HCT116 (cell line): ENCODE results near the gene RFTN1. TPM values are rescaled to one million over a fixed set of nuclear protein-coding genes. Genes with fewer than 3 reads are reported as not detected.

Experiments used
- ATAC-seq: fragments of 200-7000 bp; cut with Tn5 transposase; 2 replicates; pipeline ENCODE4 v1.9.1; 2020; ENCODE audit warnings: mild to moderate bottlenecking, moderate library complexity
- BruUV-seq: library from RNA; stranded (reverse); fragments of 400-500 nt; replicated peaks from 2 replicates; lab custom pipeline; 2021; lab: Mats Ljungman, UMichigan
- CTCF ChIA-PET: fragments of 300-600 bp; sonication (Branson Sonifier 250); formaldehyde crosslinking; loops from one replicate; lab custom pipeline; 2021; ENCODE audit warnings: antibody characterized with exemption; lab: Charles Lee
- POLR2A ChIA-PET: fragments of 300-600, 350-600 bp; sonication (Branson Sonifier 250); formaldehyde crosslinking; loops from one replicate; lab custom pipeline; 2021; ENCODE audit warnings: antibody characterized with exemption; lab: Charles Lee
- RAD21 ChIA-PET, 2 experiments: fragments of 300-600 bp; sonication (Branson Sonifier 250); formaldehyde crosslinking; loops; one replicate each; lab custom pipeline; 2023; ENCODE audit warnings: low total read pairs in 2 of 2; ENCODE audit not compliant: uncharacterized antibody in 2 of 2, unreplicated experiment in 2 of 2, low non-redundant PET in 1 of 2; lab: Charles Lee
- DNase-seq: peaks from one replicate; pipeline ENCODE4 v3.0.0-alpha.2; 2010; ENCODE audit warnings: low read depth, low spot score
- H2AFZ ChIP-seq: fragments of 200-600 bp; shearing (Covaris generic), sonication (generic); 2 replicates; pipeline ENCODE4 v1.6.1; 2017; ENCODE audit warnings: low read depth, mixed run types, mixed read lengths, antibody characterized with exemption, low read length; ENCODE audit not compliant: poor library complexity, severe bottlenecking
- H3K27ac ChIP-seq: 2 replicates; pipeline ENCODE4 v1.5.1; 2012; ENCODE audit warnings: low read depth, low read length
- H3K27me3 ChIP-seq: fragments of 200-600 bp; sonication (generic); 2 replicates; pipeline ENCODE4 v1.6.1; 2016; ENCODE audit warnings: mixed run types, low read length, mixed read lengths; ENCODE audit not compliant: insufficient read depth
- H3K36me3 ChIP-seq, 2 experiments: fragments of 200-500 bp in 1 of 2; fragments of 200-600 bp in 1 of 2; sonication (Bioruptor generic) in 1 of 2; sonication (generic) in 1 of 2; 2 replicates each; pipeline versions ENCODE4 v1.5.1 to v1.6.1; 2014 to 2016; ENCODE audit warnings: low read length in 2 of 2, inconsistent platforms in 1 of 2, mixed read lengths in 1 of 2, mixed run types in 1 of 2; ENCODE audit not compliant: insufficient read depth in 2 of 2, control insufficient read depth in 1 of 2
- H3K4me1 ChIP-seq, 2 experiments: fragments of 200-600 bp in 1 of 2; sonication (generic) in 1 of 2; 2 replicates each; pipeline versions ENCODE4 v1.5.1 to v1.6.1; 2012 to 2017; ENCODE audit warnings: low read length in 2 of 2, inconsistent platforms in 1 of 2, mild to moderate bottlenecking in 1 of 2, mixed read lengths in 1 of 2, mixed run types in 1 of 2, moderate library complexity in 1 of 2; ENCODE audit not compliant: insufficient read depth in 2 of 2, control insufficient read depth in 1 of 2
- H3K4me2 ChIP-seq: fragments of 200-600 bp; sonication (generic); 2 replicates; pipeline ENCODE4 v1.6.1; 2017; ENCODE audit warnings: mixed run types, low read length, mixed read lengths
- H3K4me3 ChIP-seq, 2 experiments: fragments of 200-600 bp in 1 of 2; sonication (generic) in 1 of 2; replicated peaks in 1 of 2; 2 replicates each; pipeline ENCODE4 v1.5.1; 2011 to 2016; ENCODE audit warnings: low read length in 2 of 2, control low read depth in 1 of 2, low read depth in 1 of 2, mild to moderate bottlenecking in 1 of 2, mixed read lengths in 1 of 2, mixed run types in 1 of 2
- H3K79me2 ChIP-seq: fragments of 200-600 bp; sonication (generic); 2 replicates; pipeline ENCODE4 v1.6.1; 2017; ENCODE audit warnings: mild to moderate bottlenecking, mixed run types, low read length, moderate library complexity, mixed read lengths; ENCODE audit not compliant: insufficient read depth
- H3K9ac ChIP-seq: fragments of 200-600 bp; sonication (generic); 2 replicates; pipeline ENCODE4 v1.6.1; 2016; ENCODE audit warnings: low read length, mixed read lengths
- H3K9me2 ChIP-seq: fragments of 200-600 bp; sonication (generic), shearing (Covaris generic); 2 replicates; pipeline ENCODE4 v1.6.1; 2017; ENCODE audit warnings: mixed run types, mild to moderate bottlenecking, moderate library complexity; ENCODE audit not compliant: insufficient read depth
- H3K9me3 ChIP-seq, 2 experiments: fragments of 200-500 bp in 1 of 2; fragments of 200-600 bp in 1 of 2; sonication (Bioruptor generic) in 1 of 2; sonication (generic) in 1 of 2; 2 replicates each; pipeline ENCODE4 v1.6.1; 2014 to 2017; ENCODE audit warnings: low read length in 2 of 2, mixed read lengths in 2 of 2, inconsistent platforms in 1 of 2, low read depth in 1 of 2, mild to moderate bottlenecking in 1 of 2, mixed run types in 1 of 2, moderate library complexity in 1 of 2; ENCODE audit not compliant: control insufficient read depth in 1 of 2, insufficient read depth in 1 of 2
- H4K20me1 ChIP-seq: fragments of 200-600 bp; sonication (generic), shearing (Covaris generic); 2 replicates; pipeline ENCODE4 v1.6.1; 2017; ENCODE audit warnings: mixed run types, mild to moderate bottlenecking, moderate library complexity; ENCODE audit not compliant: insufficient read depth
- ATF3 ChIP-seq: IDR thresholded peaks from 2 replicates; pipeline ENCODE4 v1.6.1; 2012
- CEBPB ChIP-seq: IDR thresholded peaks from 2 replicates; pipeline ENCODE4 v1.6.1; 2012; ENCODE audit warnings: low read depth
- EZH2 ChIP-seq: fragments of 200-600 bp; sonication (generic); IDR thresholded peaks from 2 replicates; pipeline ENCODE4 v1.6.1; 2017; ENCODE audit warnings: antibody characterized with exemption, mixed run types
- FOSL1 ChIP-seq: IDR thresholded peaks from 2 replicates; pipeline ENCODE4 v1.6.1; 2012; ENCODE audit warnings: low read depth
- MAX ChIP-seq: IDR thresholded peaks from 2 replicates; pipeline ENCODE4 v1.6.1; 2012
- POLR2A ChIP-seq: IDR thresholded peaks from 2 replicates; pipeline ENCODE4 v1.7.0; 2011; ENCODE audit warnings: borderline replicate concordance; ENCODE audit not compliant: insufficient read depth, insufficient read length; ENCODE audit errors: extremely low read depth
- POLR2AphosphoS5 ChIP-seq: IDR thresholded peaks from 2 replicates; pipeline ENCODE4 v1.6.1; 2011; ENCODE audit warnings: mild to moderate bottlenecking, low read depth, low read length, moderate library complexity
- RAD21 ChIP-seq: IDR thresholded peaks from 2 replicates; pipeline ENCODE4 v1.6.1; 2012; ENCODE audit warnings: low read depth, mild to moderate bottlenecking
- SP1 ChIP-seq: IDR thresholded peaks from 2 replicates; pipeline ENCODE4 v1.6.1; 2012; ENCODE audit warnings: low read depth
- SRF ChIP-seq: IDR thresholded peaks from 2 replicates; pipeline ENCODE4 v1.6.1; 2012; ENCODE audit warnings: low read depth
- TCF7L2 ChIP-seq: IDR thresholded peaks from 2 replicates; pipeline ENCODE4 v1.7.0; 2011; ENCODE audit warnings: borderline replicate concordance, inconsistent platforms; ENCODE audit not compliant: insufficient read depth, insufficient read length; ENCODE audit errors: extremely low read depth
- ZBTB33 ChIP-seq: IDR thresholded peaks from 2 replicates; pipeline ENCODE4 v1.6.1; 2011; ENCODE audit warnings: mild to moderate bottlenecking, low read length, moderate library complexity; ENCODE audit not compliant: insufficient replicate concordance; ENCODE audit errors: extremely low read depth
- intact Hi-C: fragments of 100-400 bp; cut with micrococcal nuclease; formaldehyde crosslinking; loops from 2 replicates; pipeline ENCODE4 v1.10.0; 2022
- total RNA-seq: library from RNA; stranded (reverse); gene quantifications from one replicate; pipeline ENCODE4 v1.2.1, GENCODE V29; 2021; ENCODE audit not compliant: unreplicated experiment

Gene RFTN1
- total RNA-seq, 1 experiment from 2014 or later = 3.9 TPM

GRCh38 chr3:16332904-16333426 is 180.5 kb downstream of the RFTN1 start:
- no peak for TF ChIP-seq MAX
- TF ChIP-seq SRF = no peak
- TF ChIP-seq ATF3 = no peak
- TF ChIP-seq ZBTB33 = no peak
- TF ChIP-seq POLR2AphosphoS5 = no peak
- TF ChIP-seq FOSL1 = no peak
- no peak for TF ChIP-seq SP1
- TF ChIP-seq RAD21 = no peak
- TF ChIP-seq CEBPB = no peak
- no peak for TF ChIP-seq EZH2
- TF ChIP-seq TCF7L2 = no peak
- no peak for TF ChIP-seq POLR2A
- TF ChIP-seq, all 23 proteins: peak for 0
- 0 out of 4 replicates have a peak, but pooled peaks cover 0 to 4% of the 10 kb centered on the region in 2 experiments for H3K36me3 ChIP-seq
- CTCF ChIA-PET = no interaction called here

More at GRCh38 chr3:16332904-16333426, 180.5 kb downstream of the RFTN1 start:
- 0 out of 4 replicates have a peak, but pooled peaks cover 0 to 7% of the 10 kb centered on the region in 2 experiments for H3K9me3 ChIP-seq
- H3K4me2 ChIP-seq = no peak overlapping the region
- BruUV-seq = no TSS peak
- DNase-seq (no peak), ATAC-seq (no peak)
- H3K27me3 ChIP-seq = no peaks in the 10 kb centered on the region
- H3K4me3 ChIP-seq = no peak overlapping the region
- H3K4me1 ChIP-seq = no peaks in the 10 kb centered on the region
- intact Hi-C loops = no loop called here
- ChIA-PET RAD21 (no interaction called here), POLR2A (no interaction called here)
- H3K9me2 ChIP-seq = no peaks in the 10 kb centered on the region
- no peak overlapping the region for H3K9ac ChIP-seq
- no peak overlapping the region for H2AFZ ChIP-seq
- no peaks in the 10 kb centered on the region for H3K79me2 ChIP-seq
- H4K20me1 ChIP-seq = no peaks in the 10 kb centered on the region
- no peak overlapping the region for H3K27ac ChIP-seq
